ENCODE measurements around the gene CAMKMT.

DNA sequence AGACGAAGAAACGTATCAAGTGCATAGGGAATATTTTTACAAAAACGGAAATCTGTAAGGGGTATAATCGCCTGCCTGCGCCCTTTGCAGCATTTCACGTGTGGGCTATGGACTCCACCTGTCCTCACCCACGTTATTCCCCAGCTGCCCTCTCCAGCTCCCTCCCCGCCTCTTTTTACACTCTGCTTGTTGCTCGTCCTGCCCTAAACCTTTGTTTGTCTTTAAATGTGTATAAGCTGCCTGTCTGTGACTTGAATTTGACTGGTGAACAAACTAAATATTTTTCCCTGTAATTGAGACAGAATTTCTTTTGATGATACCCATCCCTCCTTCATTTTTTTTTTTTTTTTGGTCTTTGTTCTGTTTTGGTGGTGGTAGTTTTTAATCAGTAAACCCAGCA, 410.4 kb downstream of the CAMKMT start:
- TF ChIP-seq, protein P1, sequence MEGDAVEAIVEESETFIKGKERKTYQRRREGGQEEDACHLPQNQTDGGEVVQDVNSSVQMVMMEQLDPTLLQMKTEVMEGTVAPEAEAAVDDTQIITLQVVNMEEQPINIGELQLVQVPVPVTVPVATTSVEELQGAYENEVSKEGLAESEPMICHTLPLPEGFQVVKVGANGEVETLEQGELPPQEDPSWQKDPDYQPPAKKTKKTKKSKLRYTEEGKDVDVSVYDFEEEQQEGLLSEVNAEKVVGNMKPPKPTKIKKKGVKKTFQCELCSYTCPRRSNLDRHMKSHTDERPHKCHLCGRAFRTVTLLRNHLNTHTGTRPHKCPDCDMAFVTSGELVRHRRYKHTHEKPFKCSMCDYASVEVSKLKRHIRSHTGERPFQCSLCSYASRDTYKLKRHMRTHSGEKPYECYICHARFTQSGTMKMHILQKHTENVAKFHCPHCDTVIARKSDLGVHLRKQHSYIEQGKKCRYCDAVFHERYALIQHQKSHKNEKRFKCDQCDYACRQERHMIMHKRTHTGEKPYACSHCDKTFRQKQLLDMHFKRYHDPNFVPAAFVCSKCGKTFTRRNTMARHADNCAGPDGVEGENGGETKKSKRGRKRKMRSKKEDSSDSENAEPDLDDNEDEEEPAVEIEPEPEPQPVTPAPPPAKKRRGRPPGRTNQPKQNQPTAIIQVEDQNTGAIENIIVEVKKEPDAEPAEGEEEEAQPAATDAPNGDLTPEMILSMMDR (conservative IDR thresholded peaks at IDR 0.05; ENCODE audit: low read depth, low read length): no peak
- TF ChIP-seq EZH2 (IDR thresholded peaks at IDR 0.05; ENCODE audit: borderline replicate concordance, low read depth, low read length, poor library complexity, severe bottlenecking): no peak
